ENCODE measurements around the gene IMMP2L.

The IMMP2L gene

DNA sequence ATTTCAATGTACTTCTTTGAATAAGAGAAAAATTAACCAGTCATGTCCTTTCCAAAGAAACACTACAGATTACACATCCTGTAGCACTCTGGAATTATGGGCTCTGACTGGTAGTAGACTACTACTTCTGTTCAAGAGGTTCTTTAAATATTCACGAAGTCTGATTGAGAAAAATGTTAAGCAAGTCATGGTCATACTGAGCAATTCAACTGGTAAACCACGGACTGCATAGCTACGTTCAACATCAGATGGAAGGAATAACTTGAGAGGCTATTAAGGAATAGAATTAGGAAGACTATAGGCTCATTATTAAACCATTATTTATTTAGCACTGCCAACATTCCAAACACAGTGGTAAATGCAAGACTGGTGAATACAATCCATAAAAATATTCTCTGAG lies 160.8 kb downstream of the IMMP2L start:
- TF ChIP-seq POLR2AphosphoS5 (IDR thresholded peaks at IDR 0.05; ENCODE audit: low read depth, low read length) (no peak), SIN3A (IDR thresholded peaks at IDR 0.05; ENCODE audit: borderline replicate concordance, insufficient read depth, low read length) (no peak), FOXP2 (optimal IDR thresholded peaks at IDR 0.05; ENCODE audit: borderline replicate concordance, extremely low read depth, extremely low read length, insufficient read depth) (no peak), TAF1 (IDR thresholded peaks at IDR 0.05; ENCODE audit: borderline replicate concordance, insufficient read depth, low read length) (no peak)
- TF ChIP-seq, protein P1, sequence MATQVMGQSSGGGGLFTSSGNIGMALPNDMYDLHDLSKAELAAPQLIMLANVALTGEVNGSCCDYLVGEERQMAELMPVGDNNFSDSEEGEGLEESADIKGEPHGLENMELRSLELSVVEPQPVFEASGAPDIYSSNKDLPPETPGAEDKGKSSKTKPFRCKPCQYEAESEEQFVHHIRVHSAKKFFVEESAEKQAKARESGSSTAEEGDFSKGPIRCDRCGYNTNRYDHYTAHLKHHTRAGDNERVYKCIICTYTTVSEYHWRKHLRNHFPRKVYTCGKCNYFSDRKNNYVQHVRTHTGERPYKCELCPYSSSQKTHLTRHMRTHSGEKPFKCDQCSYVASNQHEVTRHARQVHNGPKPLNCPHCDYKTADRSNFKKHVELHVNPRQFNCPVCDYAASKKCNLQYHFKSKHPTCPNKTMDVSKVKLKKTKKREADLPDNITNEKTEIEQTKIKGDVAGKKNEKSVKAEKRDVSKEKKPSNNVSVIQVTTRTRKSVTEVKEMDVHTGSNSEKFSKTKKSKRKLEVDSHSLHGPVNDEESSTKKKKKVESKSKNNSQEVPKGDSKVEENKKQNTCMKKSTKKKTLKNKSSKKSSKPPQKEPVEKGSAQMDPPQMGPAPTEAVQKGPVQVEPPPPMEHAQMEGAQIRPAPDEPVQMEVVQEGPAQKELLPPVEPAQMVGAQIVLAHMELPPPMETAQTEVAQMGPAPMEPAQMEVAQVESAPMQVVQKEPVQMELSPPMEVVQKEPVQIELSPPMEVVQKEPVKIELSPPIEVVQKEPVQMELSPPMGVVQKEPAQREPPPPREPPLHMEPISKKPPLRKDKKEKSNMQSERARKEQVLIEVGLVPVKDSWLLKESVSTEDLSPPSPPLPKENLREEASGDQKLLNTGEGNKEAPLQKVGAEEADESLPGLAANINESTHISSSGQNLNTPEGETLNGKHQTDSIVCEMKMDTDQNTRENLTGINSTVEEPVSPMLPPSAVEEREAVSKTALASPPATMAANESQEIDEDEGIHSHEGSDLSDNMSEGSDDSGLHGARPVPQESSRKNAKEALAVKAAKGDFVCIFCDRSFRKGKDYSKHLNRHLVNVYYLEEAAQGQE (IDR thresholded peaks at IDR 0.05; ENCODE audit: insufficient read depth in 1 of 2, low read depth in 2 of 2, low read length in 2 of 2) = no peak

- TF ChIP-seq FOXP2 (optimal IDR thresholded peaks at IDR 0.05; ENCODE audit: borderline replicate concordance, extremely low read depth, extremely low read length, insufficient read depth) = no peak
- no peak for TF ChIP-seq POLR2AphosphoS5 (IDR thresholded peaks at IDR 0.05; ENCODE audit: low read depth, low read length)
- TF ChIP-seq TAF1 (IDR thresholded peaks at IDR 0.05; ENCODE audit: borderline replicate concordance, insufficient read depth, low read length) = no peak
- no peak for TF ChIP-seq SIN3A (IDR thresholded peaks at IDR 0.05; ENCODE audit: borderline replicate concordance, insufficient read depth, low read length)
- TF ChIP-seq, protein P1 (IDR thresholded peaks at IDR 0.05; ENCODE audit: insufficient read depth in 1 of 2, low read depth in 2 of 2, low read length in 2 of 2) = no peak
These were observed 162.2 kb downstream of the IMMP2L start for GRCh38 chr7:111400088-111400487.

DNA sequence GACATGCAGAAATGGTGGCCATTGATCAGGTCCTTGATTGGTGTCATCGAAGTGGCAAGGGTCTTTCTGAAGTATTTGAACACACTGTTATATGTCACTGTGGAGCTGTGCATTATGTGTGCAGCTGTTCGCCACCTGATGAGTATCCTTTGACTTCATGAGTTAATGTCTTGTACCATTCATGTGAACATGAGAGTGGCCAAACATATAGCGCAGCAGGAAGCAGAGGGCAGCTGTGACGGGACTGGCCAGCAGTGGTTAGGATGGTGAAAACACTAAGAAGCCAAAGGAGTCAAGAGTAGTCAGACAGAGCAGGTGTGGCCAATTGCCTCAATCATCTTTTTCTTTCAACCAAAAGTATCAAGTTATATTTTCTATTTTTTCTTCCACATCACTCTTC lies 167.4 kb downstream of the IMMP2L start:
- TF ChIP-seq, protein P1 (IDR thresholded peaks at IDR 0.05; ENCODE audit: insufficient read depth in 1 of 2, low read depth in 2 of 2, low read length in 2 of 2) = no peak

DNA sequence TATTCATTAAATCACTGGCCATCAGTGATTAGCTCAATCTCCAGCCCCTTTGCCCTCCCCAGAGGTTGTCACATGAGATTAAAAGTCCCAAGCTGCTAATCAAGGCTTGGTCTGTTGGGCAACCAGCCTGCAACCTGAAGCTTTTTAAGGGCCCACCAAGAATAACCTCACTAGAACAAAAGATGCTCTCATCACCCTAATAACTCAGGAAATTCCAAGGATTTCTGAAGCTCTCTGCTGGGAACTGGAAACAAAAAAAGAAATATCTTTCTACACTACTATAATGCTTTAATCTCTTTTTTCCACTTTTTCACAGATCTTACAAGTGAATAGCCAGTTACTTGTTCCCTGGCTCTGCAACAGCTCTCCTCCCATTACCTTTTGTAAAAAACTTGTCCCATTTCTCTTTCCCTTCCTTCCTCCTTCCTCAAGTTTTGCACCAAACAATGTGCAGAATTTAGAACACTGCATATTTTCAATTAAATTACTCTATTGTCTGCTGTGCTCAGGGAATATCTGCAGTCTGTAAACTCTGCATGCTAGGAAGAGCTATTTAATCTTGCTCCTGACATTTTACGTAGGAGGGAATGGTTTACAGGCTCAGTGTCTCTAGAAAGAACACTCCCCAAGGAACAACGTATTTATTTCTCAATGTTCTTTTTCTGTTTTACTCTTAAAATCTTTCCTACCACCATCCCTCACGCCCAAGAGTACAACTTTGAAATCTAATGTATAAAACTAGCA lies 169.1 kb downstream of the IMMP2L start:
- TF ChIP-seq FOXP2 (optimal IDR thresholded peaks at IDR 0.05; ENCODE audit: borderline replicate concordance, extremely low read depth, extremely low read length, insufficient read depth) = no peak
- no peak for TF ChIP-seq SIN3A (IDR thresholded peaks at IDR 0.05; ENCODE audit: borderline replicate concordance, insufficient read depth, low read length)
- TF ChIP-seq, protein P1 (IDR thresholded peaks at IDR 0.05; ENCODE audit: insufficient read depth in 1 of 2, low read depth in 2 of 2, low read length in 2 of 2) = no peak
- TF ChIP-seq TAF1 (IDR thresholded peaks at IDR 0.05; ENCODE audit: borderline replicate concordance, insufficient read depth, low read length) = no peak
- no peak for TF ChIP-seq POLR2AphosphoS5 (IDR thresholded peaks at IDR 0.05; ENCODE audit: low read depth, low read length)

DNA sequence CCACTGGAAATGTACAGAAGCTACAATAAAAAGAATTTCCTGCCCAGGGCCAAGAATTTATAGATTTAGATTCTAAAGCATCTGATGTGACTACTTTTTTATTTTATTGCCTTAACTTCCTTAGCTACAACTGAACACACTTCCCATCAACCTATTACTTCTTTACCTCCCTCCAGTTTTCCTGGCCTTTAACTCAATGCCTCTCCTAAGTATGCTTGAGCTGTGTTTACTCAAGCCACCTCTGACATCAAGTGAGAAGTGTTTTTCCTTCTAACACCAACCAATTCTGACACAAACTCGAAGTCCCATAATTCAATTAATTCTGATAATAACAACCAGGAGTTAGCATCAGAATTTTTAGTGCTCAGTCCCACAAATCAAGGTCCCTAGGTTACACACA lies 170.0 kb downstream of the IMMP2L start:
- TF ChIP-seq POLR2AphosphoS5 (IDR thresholded peaks at IDR 0.05; ENCODE audit: low read depth, low read length) = no peak
- no peak for TF ChIP-seq SIN3A (IDR thresholded peaks at IDR 0.05; ENCODE audit: borderline replicate concordance, insufficient read depth, low read length)
- no peak for TF ChIP-seq FOXP2 (optimal IDR thresholded peaks at IDR 0.05; ENCODE audit: borderline replicate concordance, extremely low read depth, extremely low read length, insufficient read depth)
- no peak for TF ChIP-seq TAF1 (IDR thresholded peaks at IDR 0.05; ENCODE audit: borderline replicate concordance, insufficient read depth, low read length)
- TF ChIP-seq, protein P1 (IDR thresholded peaks at IDR 0.05; ENCODE audit: insufficient read depth in 1 of 2, low read depth in 2 of 2, low read length in 2 of 2) = no peak
